Astrocyte of the cerebellum (primary cell): ENCODE results near the gene HIBADH.
"Not testable (repeated sequence)": the region's sequence is repeated elsewhere in the genome, so short reads cannot be mapped to it uniquely, and the experiment has no call there.

Experiments
- DNase-seq: peaks from one replicate; pipeline ENCODE4 v3.0.0-alpha.2; 2011; ENCODE audit warnings: low read depth
- H3K4me3 ChIP-seq: 2 replicates; pipeline ENCODE4 v1.5.1; 2011; ENCODE audit warnings: mild to moderate bottlenecking, low read depth, low read length, moderate library complexity
- in situ Hi-C: cut with HindIII; loops from 2 replicates; pipeline ENCODE4 v1.10.0; 2017; ENCODE audit warnings: low sequenced_read_pairs
- TF ChIP-seq, protein P1 (sequence below): IDR thresholded peaks from 2 replicates; pipeline ENCODE4 v1.5.1; 2012; ENCODE audit warnings: low read length, low read depth, moderate library complexity, mild to moderate bottlenecking; ENCODE audit errors: missing control alignments

Gene HIBADH

DNA sequence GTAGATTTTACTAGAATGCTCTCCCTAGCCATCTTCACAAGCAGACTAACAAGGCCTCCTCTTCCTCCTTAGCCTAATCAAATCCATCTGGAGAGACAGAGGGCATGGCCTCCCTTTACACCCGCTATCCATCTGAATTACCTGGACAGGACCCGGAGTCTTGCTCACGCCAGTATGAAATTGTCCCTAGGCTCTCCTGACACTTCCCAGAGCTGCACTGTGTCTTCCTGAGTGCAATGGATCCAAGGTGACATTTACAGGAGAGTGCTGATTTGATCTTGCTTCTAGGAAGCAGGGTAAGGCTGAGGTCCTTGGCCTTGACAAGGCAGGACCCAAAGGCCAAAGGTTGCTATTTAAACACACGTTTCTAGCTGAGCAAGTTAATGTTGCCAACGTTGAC is 147.8 kb downstream of the HIBADH start:
- TF ChIP-seq, protein P1, sequence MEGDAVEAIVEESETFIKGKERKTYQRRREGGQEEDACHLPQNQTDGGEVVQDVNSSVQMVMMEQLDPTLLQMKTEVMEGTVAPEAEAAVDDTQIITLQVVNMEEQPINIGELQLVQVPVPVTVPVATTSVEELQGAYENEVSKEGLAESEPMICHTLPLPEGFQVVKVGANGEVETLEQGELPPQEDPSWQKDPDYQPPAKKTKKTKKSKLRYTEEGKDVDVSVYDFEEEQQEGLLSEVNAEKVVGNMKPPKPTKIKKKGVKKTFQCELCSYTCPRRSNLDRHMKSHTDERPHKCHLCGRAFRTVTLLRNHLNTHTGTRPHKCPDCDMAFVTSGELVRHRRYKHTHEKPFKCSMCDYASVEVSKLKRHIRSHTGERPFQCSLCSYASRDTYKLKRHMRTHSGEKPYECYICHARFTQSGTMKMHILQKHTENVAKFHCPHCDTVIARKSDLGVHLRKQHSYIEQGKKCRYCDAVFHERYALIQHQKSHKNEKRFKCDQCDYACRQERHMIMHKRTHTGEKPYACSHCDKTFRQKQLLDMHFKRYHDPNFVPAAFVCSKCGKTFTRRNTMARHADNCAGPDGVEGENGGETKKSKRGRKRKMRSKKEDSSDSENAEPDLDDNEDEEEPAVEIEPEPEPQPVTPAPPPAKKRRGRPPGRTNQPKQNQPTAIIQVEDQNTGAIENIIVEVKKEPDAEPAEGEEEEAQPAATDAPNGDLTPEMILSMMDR, result no peak
- DNase-seq, result no peak
- no peak overlapping the region for H3K4me3 ChIP-seq
- in situ Hi-C loops, result no loop called here

GRCh38 chr7:27513885-27514284 is 148.8 kb downstream of the HIBADH start:
- TF ChIP-seq, protein P1, result no peak
- in situ Hi-C loops, result no loop called here
- H3K4me3 ChIP-seq, result no peak overlapping the region

GRCh38 chr7:27511370-27511769 is 151.3 kb downstream of the HIBADH start:
- H3K4me3 ChIP-seq, in situ Hi-C loops, DNase-seq: not testable (repeated sequence)

More at GRCh38 chr7:27513885-27514284, 148.8 kb downstream of the HIBADH start:
- DNase-seq, result no peak

DNA sequence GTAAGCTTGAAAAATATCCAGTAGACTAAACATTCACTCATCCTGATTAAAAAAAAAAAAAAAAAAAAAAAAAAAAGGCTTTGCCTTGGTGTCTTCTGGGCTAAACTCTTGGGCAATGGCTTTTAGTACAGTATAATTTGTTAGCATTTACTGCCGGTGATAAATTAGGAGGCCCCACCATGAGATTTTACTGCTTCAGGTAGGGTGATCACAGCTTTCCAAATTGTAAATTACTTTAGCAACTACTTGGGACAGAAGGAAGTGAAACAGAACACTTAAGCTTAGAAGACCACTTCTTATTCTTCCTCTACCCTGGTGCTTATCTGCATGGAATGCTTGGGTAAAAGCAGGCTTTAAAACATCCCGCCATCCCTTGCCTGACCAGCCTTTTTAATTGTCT is 152.1 kb downstream of the HIBADH start:
- no peak for DNase-seq
- in situ Hi-C loops, result no loop called here
- no peak overlapping the region for H3K4me3 ChIP-seq
- TF ChIP-seq, protein P1, result no peak

DNA sequence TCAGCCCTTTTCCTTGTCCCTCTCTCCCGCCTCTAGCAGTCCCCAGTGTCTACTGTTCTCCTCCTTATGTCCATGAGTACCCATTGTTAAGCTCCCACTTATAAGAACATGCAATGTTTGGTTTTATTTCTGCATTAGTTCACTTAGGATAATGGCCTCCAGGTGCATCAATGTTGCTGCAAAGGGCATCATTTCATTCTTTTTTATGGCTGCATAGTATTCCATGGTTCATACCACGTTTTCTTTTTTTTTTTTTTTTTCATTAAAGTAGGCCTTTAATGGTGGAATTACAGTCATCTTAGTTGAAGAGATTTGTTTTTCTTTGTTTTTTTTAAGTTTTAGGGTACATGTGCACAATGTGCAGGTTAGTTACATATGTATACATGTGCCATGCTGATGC is 160.8 kb downstream of the HIBADH start:
- DNase-seq, H3K4me3 ChIP-seq, in situ Hi-C loops: not testable (repeated sequence)

GRCh38 chr7:27501001-27501400 is 161.7 kb downstream of the HIBADH start:
- no peak overlapping the region for H3K4me3 ChIP-seq
- no peak for DNase-seq
- TF ChIP-seq, protein P1, result no peak
- in situ Hi-C loops, result no loop called here

DNA sequence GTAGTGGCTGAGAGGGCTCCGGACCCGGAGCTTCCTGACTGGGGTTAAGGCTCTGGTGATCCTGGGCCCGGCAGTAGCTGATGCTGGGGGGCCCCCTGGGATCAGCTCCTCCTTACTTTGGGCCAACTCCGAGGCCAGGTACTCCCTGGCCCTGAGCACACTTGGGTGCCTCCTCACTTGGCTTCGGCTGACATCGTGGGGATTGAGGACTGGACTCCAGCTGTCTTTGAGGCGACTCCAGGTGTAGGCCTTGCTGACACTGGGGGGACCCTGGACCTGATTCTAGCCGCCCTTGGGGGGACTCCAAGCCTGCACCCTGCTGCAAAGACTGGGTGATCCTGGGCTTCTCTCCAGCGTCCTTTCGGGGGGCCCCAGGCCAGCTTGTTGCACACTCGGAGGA is 170.5 kb downstream of the HIBADH start:
- in situ Hi-C loops, result no loop called here

More for the DNA sequence above, 170.5 kb downstream of the HIBADH start:
- TF ChIP-seq, protein P1, result no peak
- no peak for DNase-seq
- H3K4me3 ChIP-seq, result no peak overlapping the region
